MCF 10A (cell line): ENCODE data around the gene FAM118B. TPM values are rescaled to one million over a fixed set of nuclear protein-coding genes. Genes with fewer than 3 reads are reported as not detected.

ENCODE experiments used
- BruUV-seq: library from RNA; stranded (reverse); fragments of 400-500 nt; replicated peaks from 2 replicates; lab custom pipeline; 2021; lab: Mats Ljungman, UMichigan
- CTCF ChIA-PET: fragments of 300-600 bp; sonication (Branson Sonifier 250); formaldehyde crosslinking; extraction: SDS; loops from one replicate; lab custom pipeline; 2021; ENCODE audit warnings: antibody characterized with exemption, inconsistent platforms; lab: Yijun Ruan, JAX
- POLR2A ChIA-PET: fragments of 300-600, 350-650 bp; sonication (Branson Sonifier 250); formaldehyde crosslinking; extraction: SDS; loops from one replicate; lab custom pipeline; 2020; ENCODE audit warnings: antibody characterized with exemption, inconsistent platforms; lab: Yijun Ruan, JAX
- DNase-seq: peaks from one replicate; pipeline ENCODE4 v3.0.0-alpha.2; 2018; ENCODE audit not compliant: unreplicated experiment
- H3K27ac Mint-ChIP-seq: one replicate; pipeline ENCODE4 v1.8.0; 2022; ENCODE audit warnings: mild to moderate bottlenecking, low read depth, mixed read lengths; ENCODE audit not compliant: unreplicated experiment
- H3K27me3 Mint-ChIP-seq: one replicate; pipeline ENCODE4 v1.8.0; 2022; ENCODE audit warnings: mixed read lengths; ENCODE audit not compliant: insufficient read depth, unreplicated experiment
- H3K36me3 Mint-ChIP-seq: one replicate; pipeline ENCODE4 v1.8.0; 2022; ENCODE audit warnings: mild to moderate bottlenecking, moderate library complexity, mixed read lengths; ENCODE audit not compliant: insufficient read depth, unreplicated experiment
- H3K4me1 Mint-ChIP-seq: one replicate; pipeline ENCODE4 v1.8.0; 2022; ENCODE audit warnings: mixed read lengths; ENCODE audit not compliant: insufficient read depth, unreplicated experiment
- H3K4me3 Mint-ChIP-seq: one replicate; pipeline ENCODE4 v1.8.0; 2022; ENCODE audit warnings: mild to moderate bottlenecking, moderate library complexity, mixed read lengths; ENCODE audit not compliant: unreplicated experiment
- H3K9me3 Mint-ChIP-seq: one replicate; pipeline ENCODE4 v1.8.0; 2022; ENCODE audit warnings: mixed read lengths; ENCODE audit not compliant: unreplicated experiment
- intact Hi-C: fragments of 100-400 bp; cut with micrococcal nuclease; formaldehyde crosslinking; loops from 2 replicates; pipeline ENCODE4 v1.14.1; 2022
- total RNA-seq: library from RNA; stranded (reverse); gene quantifications from 2 replicates; pipeline ENCODE4 v1.2.3, GENCODE V29; 2022
- TF ChIP-seq, protein P1 (sequence below): fragments of 200-600 bp; IDR thresholded peaks from one replicate; pipeline ENCODE4 v1.8.0; 2022; ENCODE audit warnings: antibody characterized with exemption, mild to moderate bottlenecking; ENCODE audit not compliant: unreplicated experiment

FAM118B gene
- total RNA-seq, 1 experiment from 2014 or later, result 8.3 TPM

GRCh38 chr11:126192361-126192760 lies 19.2 kb upstream of the FAM118B start:
- intact Hi-C loops, result loop anchor here (5.0 to 10.0 kb wide), 2 partner anchors 78 to 130 kb away; partner anchors contain the start of gene CDON
- Mint-ChIP-seq H3K36me3 (peaks cover 32% of the 10 kb centered on the region), H3K4me3 (no peak overlapping the region), H3K27ac (no peak overlapping the region), H3K27me3 (no peaks in the 10 kb centered on the region), H3K9me3 (no peaks in the 10 kb centered on the region), H3K4me1 (peaks cover 10% of the 10 kb centered on the region)
- TF ChIP-seq, protein P1, sequence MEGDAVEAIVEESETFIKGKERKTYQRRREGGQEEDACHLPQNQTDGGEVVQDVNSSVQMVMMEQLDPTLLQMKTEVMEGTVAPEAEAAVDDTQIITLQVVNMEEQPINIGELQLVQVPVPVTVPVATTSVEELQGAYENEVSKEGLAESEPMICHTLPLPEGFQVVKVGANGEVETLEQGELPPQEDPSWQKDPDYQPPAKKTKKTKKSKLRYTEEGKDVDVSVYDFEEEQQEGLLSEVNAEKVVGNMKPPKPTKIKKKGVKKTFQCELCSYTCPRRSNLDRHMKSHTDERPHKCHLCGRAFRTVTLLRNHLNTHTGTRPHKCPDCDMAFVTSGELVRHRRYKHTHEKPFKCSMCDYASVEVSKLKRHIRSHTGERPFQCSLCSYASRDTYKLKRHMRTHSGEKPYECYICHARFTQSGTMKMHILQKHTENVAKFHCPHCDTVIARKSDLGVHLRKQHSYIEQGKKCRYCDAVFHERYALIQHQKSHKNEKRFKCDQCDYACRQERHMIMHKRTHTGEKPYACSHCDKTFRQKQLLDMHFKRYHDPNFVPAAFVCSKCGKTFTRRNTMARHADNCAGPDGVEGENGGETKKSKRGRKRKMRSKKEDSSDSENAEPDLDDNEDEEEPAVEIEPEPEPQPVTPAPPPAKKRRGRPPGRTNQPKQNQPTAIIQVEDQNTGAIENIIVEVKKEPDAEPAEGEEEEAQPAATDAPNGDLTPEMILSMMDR, result no peak
- ChIA-PET POLR2A (interaction anchor here (2.5 kb wide), 1 partner anchor 269 kb away, joined by 12 read pairs; no protein-coding TSS in a partner anchor), CTCF (interaction anchor here (0.5 to 3.5 kb wide), 10 partner anchors 9 to 268 kb away, joined by 3 to 114 read pairs (median 14); partner anchors contain the start of genes CDON and VSIG10L2)
- no peak for DNase-seq
- no TSS peak for BruUV-seq

- TF ChIP-seq, protein P1, result no peak
These were observed 18.5 kb upstream of the FAM118B start for GRCh38 chr11:126193038-126193478.

DNA sequence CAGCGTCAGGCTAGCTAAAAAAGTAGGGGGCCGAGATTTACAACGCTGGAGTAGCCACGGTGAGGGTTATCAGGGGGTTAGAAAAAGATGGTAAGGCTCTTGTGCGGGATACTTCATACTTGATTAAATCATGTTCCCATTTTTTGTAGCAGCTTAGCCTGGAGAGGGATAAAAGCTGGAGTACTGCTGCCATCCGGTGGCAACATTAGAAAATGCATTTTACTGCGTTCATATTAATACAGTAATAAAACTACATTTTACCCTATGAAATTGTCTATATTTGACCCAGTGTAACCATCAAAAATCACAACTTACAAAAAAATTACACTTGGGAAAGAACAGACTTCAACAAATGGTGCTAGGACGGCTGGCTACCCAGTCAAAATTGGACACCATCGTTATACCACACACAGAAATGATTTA lies 17.4 kb upstream of the FAM118B start:
- DNase-seq, result peak; percentile 59
- Mint-ChIP-seq H3K27me3 (no peaks in the 10 kb centered on the region), H3K4me1 (peaks cover 10% of the 10 kb centered on the region), H3K36me3 (peaks cover 49% of the 10 kb centered on the region), H3K27ac (no peak overlapping the region), H3K4me3 (no peak overlapping the region), H3K9me3 (no peaks in the 10 kb centered on the region)
- TF ChIP-seq, protein P1, result peak; percentile 65
- BruUV-seq, result no TSS peak
- CTCF ChIA-PET, result interaction anchor here (0.6 to 3.5 kb wide), 47 partner anchors 8 to 1881 kb away, joined by 3 to 114 read pairs (median 4); partner anchors contain the start of genes CDON and VSIG10L2
- POLR2A ChIA-PET, result interaction anchor here (1.1 to 2.5 kb wide), 4 partner anchors 53 to 271 kb away, joined by 3 to 12 read pairs (median 4); no protein-coding TSS in a partner anchor
- intact Hi-C loops, result loop anchor here (1.0 to 10.0 kb wide), 4 partner anchors 79 to 271 kb away; partner anchors contain the start of gene CDON

More at GRCh38 chr11:126193038-126193478, 18.5 kb upstream of the FAM118B start:
- BruUV-seq, result no TSS peak
- peaks cover 10% of the 10 kb centered on the region for H3K4me1 Mint-ChIP-seq
- ChIA-PET POLR2A (interaction anchor here (1.1 to 2.5 kb wide), 2 partner anchors 61 to 269 kb away, joined by 4 to 12 read pairs; no protein-coding TSS in a partner anchor), CTCF (interaction anchor here (0.5 to 3.5 kb wide), 39 partner anchors 9 to 566 kb away, joined by 3 to 114 read pairs (median 4); partner anchors contain the start of genes CDON and VSIG10L2)
- H3K36me3 Mint-ChIP-seq, result peaks cover 39% of the 10 kb centered on the region
- DNase-seq, result no peak
- no peaks in the 10 kb centered on the region for H3K27me3 Mint-ChIP-seq
- no peak overlapping the region for H3K27ac Mint-ChIP-seq
- H3K4me3 Mint-ChIP-seq, result no peak overlapping the region
- intact Hi-C loops, result loop anchor here (5.0 to 10.0 kb wide), 2 partner anchors 78 to 131 kb away; partner anchors contain the start of gene CDON
- H3K9me3 Mint-ChIP-seq, result no peaks in the 10 kb centered on the region

DNA sequence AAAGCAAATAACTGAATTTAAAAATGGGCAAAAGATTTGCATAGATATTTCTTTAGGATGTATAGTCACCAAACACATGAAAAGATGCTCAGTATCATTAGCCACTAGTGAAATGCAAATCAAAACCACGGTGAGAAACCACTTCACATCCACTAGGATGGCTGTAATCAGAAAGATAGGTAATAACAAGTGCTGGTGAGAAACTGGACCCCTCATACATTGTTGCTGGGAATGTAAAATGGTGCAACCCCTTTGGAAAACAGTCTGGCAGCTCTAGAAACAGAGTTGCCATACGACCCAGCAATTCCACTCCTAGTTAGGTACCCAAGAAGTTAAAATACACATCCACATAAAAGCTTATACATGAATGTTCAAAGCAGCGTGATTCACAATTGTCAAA lies 16.5 kb upstream of the FAM118B start:
- Mint-ChIP-seq H3K36me3 (peaks cover 59% of the 10 kb centered on the region), H3K27ac (no peak overlapping the region), H3K4me3 (no peak overlapping the region), H3K27me3 (no peaks in the 10 kb centered on the region), H3K4me1 (peaks cover 10% of the 10 kb centered on the region), H3K9me3 (no peaks in the 10 kb centered on the region)
- no TSS peak for BruUV-seq
- CTCF ChIA-PET, result interaction anchor here (0.6 to 4.4 kb wide), 8 partner anchors 10 to 623 kb away, joined by 3 to 41 read pairs (median 6); no protein-coding TSS in a partner anchor
- TF ChIP-seq, protein P1, result no peak
- intact Hi-C loops, result loop anchor here (10.0 kb wide), 1 partner anchor 80 kb away; no protein-coding TSS in a partner anchor
- POLR2A ChIA-PET, result no interaction called here
- DNase-seq, result no peak
